ENCODE data around the gene PYY. TPM values are rescaled to one million over a fixed set of nuclear protein-coding genes. Genes with fewer than 3 reads are reported as not detected.
"Not testable (repeated sequence)": the region's sequence is repeated elsewhere in the genome, so short reads cannot be mapped to it uniquely, and the experiment has no call there.

The PYY gene
- total and polyA plus RNA-seq, 5 experiments from 2014 or later, result not detected

DNA sequence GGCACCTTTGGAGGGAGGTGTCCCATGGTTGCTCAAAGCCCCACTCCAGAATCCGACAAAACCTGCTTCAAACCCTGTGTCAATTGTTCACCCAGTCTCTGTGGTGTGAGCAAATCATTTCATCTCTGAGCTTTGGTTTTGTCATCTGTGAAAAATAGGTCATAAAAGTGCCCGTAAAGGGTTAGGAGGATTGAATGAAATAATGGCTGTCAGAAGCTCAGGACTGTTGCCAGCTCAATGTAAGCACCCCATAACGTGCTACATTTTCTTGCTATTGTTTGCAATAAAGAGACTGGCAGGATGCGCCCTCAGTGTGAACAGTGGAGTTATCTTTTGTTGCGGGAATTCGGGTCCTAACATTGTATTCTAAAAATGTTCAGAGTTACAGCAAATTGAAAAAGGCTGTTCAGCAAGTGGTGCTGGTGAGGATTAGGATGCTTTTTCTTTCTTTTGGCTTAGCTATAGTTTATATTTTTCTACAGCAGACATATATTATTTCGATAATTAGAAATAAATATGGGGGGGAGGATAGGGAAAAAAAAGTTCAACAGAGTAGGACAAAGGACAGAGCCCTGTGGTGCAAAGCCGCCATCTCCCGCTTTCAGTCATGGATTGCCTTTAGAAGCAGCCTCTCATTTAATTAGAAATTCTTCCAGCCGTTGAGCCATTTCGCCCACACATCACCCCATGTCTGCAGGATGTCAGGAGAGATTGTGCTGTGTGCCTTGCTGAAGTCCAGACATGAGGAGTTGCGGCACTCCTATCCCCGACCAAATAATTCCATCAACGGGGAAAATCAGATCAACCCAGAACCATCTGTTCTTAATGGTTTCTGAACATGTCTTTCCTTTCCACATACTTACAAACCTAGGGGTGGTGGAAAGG lies 20.9 kb upstream of the PYY start:
- H3K36me3 Mint-ChIP-seq, result no peaks in the 10 kb centered on the region
- POLR2A ChIA-PET, result no interaction called here

DNA sequence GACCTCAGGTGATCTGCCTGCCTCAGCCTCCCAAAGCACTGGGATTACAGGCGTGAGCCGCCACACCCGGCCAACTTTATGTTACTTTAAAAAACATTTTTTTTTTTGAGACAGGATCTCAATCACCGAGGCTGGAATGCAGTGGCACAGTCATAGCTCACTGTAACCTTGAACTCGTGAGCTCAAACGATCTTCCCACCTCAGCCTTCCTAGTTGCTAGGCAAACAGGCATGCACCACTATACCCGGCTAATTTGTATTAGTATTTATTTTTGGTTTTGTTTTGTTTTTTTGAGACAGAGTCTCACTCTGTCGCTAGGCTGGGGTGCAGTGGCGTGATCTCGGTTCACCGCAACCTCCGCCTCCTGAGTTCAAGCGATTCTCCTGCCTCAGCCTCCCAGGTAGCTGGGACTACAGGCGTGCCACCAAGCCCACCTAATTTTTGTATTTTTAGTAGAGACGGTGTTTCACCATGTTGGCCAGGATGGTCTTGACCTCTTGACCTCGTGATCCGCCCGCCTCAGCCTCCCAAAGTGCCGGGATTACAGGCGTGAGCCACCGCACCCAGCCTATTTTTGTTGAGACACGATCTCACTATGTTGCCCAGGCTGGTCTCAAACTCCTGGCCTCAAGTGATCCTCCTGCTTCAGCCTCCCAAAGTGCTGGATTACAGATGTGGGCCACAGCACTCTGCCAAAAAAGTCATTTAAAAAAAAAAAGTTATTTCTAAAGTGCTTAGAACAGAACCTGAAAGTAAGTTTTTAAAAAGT lies 18.9 kb upstream of the PYY start:
- H3K9me3 Mint-ChIP-seq, POLR2A ChIA-PET, H3K4me3 Mint-ChIP-seq: not testable (repeated sequence)

More for the DNA sequence above, 20.9 kb upstream of the PYY start:
- Mint-ChIP-seq H3K27ac (peak overlapping the region in 1 of 10 donors; percentile 29), H3K4me1 (peaks cover 2 to 7% (median 4%) of the 10 kb centered on the region in 4 donors), H3K9me3 (no peaks in the 10 kb centered on the region), H3K4me3 (no peak overlapping the region), H3K27me3 (peaks cover 0 to 13% (median 11%) of the 10 kb centered on the region in 5 donors)
- DNase-seq (no peak), ATAC-seq (no peak)

GRCh38 chr17:43971436-43971835 lies 17.7 kb upstream of the PYY start:
- peaks cover 0 to 12% (median 3%) of the 10 kb centered on the region in 5 donors for H3K27me3 Mint-ChIP-seq
- peak in 2 of 10 donors; percentile 7 to 14 for DNase-seq
- H3K9me3 Mint-ChIP-seq, H3K4me3 Mint-ChIP-seq, H3K27ac Mint-ChIP-seq, POLR2A ChIA-PET, H3K36me3 Mint-ChIP-seq, H3K4me1 Mint-ChIP-seq: not testable (repeated sequence)
- peak in 1 of 2 donors; percentile 81 for ATAC-seq

More for the DNA sequence above, 18.9 kb upstream of the PYY start:
- not testable (repeated sequence) for H3K4me1 Mint-ChIP-seq, ATAC-seq, DNase-seq, H3K36me3 Mint-ChIP-seq, H3K27ac Mint-ChIP-seq
- peaks cover 0 to 11% (median 3%) of the 10 kb centered on the region in 5 donors for H3K27me3 Mint-ChIP-seq

DNA sequence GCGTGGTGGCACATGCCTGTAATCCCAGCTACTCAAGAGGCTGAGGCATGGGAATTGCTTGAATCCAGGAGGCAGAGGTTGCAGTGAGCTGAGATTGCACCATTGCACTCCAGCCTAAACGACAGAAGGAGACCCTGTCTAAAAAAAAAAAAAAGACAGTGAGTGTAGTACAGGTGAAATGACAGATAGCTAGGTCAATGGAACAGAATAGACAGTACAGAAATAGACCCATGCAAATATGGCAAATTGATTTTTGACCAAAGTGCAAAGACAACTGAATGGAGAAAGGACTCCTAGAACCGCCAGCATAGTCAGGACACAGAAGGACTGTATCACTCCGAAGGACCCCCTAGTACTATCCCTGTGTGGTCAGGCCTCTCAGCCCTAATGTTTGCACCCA lies 16.6 kb upstream of the PYY start:
- Mint-ChIP-seq H3K27me3 (peaks cover 0 to 14% (median 3%) of the 10 kb centered on the region in 5 donors), H3K9me3 (no peaks in the 10 kb centered on the region), H3K27ac (no peak overlapping the region), H3K4me1 (peaks cover 2 to 7% (median 4%) of the 10 kb centered on the region in 4 donors), H3K4me3 (no peak overlapping the region), H3K36me3 (no peaks in the 10 kb centered on the region)
- no peak for DNase-seq
- POLR2A ChIA-PET, result interaction anchor here (0.6 kb wide), 1 partner anchor 12 kb away, joined by 3 read pairs; no protein-coding TSS in a partner anchor
- ATAC-seq, result no peak

GRCh38 chr17:43967251-43967875 lies 13.6 kb upstream of the PYY start:
- Mint-ChIP-seq H3K36me3 (no peaks in the 10 kb centered on the region), H3K9me3 (no peaks in the 10 kb centered on the region), H3K4me1 (peaks cover 2 to 7% (median 4%) of the 10 kb centered on the region in 4 donors), H3K27ac (no peak overlapping the region), H3K27me3 (peaks cover 1 to 9% (median 3%) of the 10 kb centered on the region in 5 donors), H3K4me3 (no peak overlapping the region)
- POLR2A ChIA-PET, result no interaction called here
- ATAC-seq, result no peak
- no peak for DNase-seq

GRCh38 chr17:43966276-43966675 lies 12.5 kb upstream of the PYY start:
- Mint-ChIP-seq H3K4me3 (no peak overlapping the region), H3K27ac (no peak overlapping the region), H3K36me3 (no peaks in the 10 kb centered on the region), H3K9me3 (no peaks in the 10 kb centered on the region), H3K4me1 (peaks cover 0 to 1% (median 0%) of the 10 kb centered on the region in 4 donors), H3K27me3 (peaks cover 3 to 16% (median 7%) of the 10 kb centered on the region in 5 donors)
- no peak for DNase-seq
- POLR2A ChIA-PET, result no interaction called here
- no peak for ATAC-seq

DNA sequence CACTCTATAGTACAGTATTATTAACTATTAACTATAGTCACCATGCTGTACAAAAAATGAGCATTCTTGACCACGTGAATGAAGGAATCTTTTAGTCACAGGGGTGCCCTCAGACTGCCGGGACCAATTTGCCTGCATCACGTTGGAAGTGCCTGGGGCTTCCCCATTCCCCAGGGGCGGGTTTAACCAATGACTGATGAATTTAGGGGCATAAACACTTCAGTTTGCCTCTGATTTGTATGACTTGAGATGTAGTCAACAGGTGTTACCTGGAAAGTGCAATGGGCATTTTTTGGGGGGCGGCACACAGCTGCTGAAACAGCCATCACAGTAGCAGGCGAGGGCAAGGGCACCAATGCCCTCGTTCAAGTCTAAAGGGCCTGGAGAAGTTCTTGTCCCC lies 8.7 kb upstream of the PYY start:
- POLR2A ChIA-PET, result no interaction called here
- H3K27me3 Mint-ChIP-seq, result peaks cover 3 to 16% (median 9%) of the 10 kb centered on the region in 5 donors
- H3K36me3 Mint-ChIP-seq, result no peaks in the 10 kb centered on the region
- H3K4me3 Mint-ChIP-seq, result no peak overlapping the region
- DNase-seq (no peak), ATAC-seq (no peak)
- H3K27ac Mint-ChIP-seq, result peak overlapping the region in 1 of 10 donors; percentile 70
- H3K4me1 Mint-ChIP-seq, result no peaks in the 10 kb centered on the region
- no peaks in the 10 kb centered on the region for H3K9me3 Mint-ChIP-seq

DNA sequence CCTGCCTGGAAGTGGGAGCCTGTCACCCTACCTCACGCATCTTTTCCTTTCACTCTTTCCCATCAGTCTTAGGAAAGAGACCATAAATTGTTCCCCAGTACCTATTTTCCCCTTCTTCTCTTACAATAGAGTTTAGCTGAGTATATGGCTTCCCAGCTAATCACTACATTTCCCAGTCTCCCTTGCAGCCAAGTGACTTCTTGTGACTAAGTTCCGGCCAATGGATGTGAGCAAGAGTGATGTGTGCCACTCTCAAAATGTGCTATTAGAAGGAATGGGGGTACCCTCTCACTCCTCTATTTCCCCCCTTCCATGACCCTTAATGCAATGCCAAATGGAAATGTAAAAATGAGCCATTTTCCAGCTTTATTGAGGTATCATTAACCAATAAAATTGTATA lies 8.2 kb upstream of the PYY start:
- Mint-ChIP-seq H3K27ac (peak overlapping the region in 1 of 10 donors; percentile 11), H3K36me3 (no peaks in the 10 kb centered on the region), H3K9me3 (no peaks in the 10 kb centered on the region), H3K4me1 (no peaks in the 10 kb centered on the region), H3K4me3 (no peak overlapping the region), H3K27me3 (peaks cover 3 to 16% (median 9%) of the 10 kb centered on the region in 5 donors)
- ATAC-seq, result no peak
- no peak for DNase-seq
- POLR2A ChIA-PET, result no interaction called here

DNA sequence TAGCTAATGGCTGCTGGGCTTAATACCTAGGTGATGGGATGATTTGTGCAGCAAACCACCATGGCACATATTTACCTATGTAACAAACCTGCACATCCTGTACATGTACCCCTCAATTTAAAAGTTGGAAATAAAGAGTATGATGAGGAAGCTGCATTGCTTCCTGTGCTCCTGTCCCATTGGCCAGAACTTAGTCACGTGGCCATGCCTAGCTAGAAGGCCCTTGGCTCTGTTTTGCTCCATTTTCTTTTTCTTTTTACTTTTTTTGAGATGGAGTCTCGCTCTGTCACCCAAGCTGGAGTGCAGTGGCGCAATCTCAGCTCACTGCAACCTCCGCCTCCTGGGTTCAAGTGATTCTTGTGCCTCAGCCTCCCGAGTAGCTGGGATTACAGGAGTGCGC lies 7.6 kb upstream of the PYY start:
- H3K9me3 Mint-ChIP-seq, H3K4me3 Mint-ChIP-seq, H3K27ac Mint-ChIP-seq, DNase-seq, POLR2A ChIA-PET, ATAC-seq, H3K36me3 Mint-ChIP-seq, H3K4me1 Mint-ChIP-seq: not testable (repeated sequence)
- H3K27me3 Mint-ChIP-seq, result peaks cover 3 to 13% (median 8%) of the 10 kb centered on the region in 5 donors

GRCh38 chr17:43958748-43959352 lies 5.1 kb upstream of the PYY start:
- DNase-seq (no peak), ATAC-seq (no peak)
- Mint-ChIP-seq H3K27ac (no peak overlapping the region), H3K9me3 (no peaks in the 10 kb centered on the region), H3K4me1 (no peaks in the 10 kb centered on the region), H3K36me3 (no peaks in the 10 kb centered on the region), H3K4me3 (no peak overlapping the region), H3K27me3 (peaks cover 9 to 36% (median 24%) of the 10 kb centered on the region in 5 donors)
- POLR2A ChIA-PET, result no interaction called here

- Mint-ChIP-seq H3K36me3 (no peaks in the 10 kb centered on the region), H3K27me3 (peaks cover 15 to 45% (median 28%) of the 10 kb centered on the region in 5 donors), H3K27ac (no peak overlapping the region), H3K9me3 (no peaks in the 10 kb centered on the region), H3K4me3 (no peak overlapping the region), H3K4me1 (peaks cover 2 to 10% (median 4%) of the 10 kb centered on the region in 4 donors)
- POLR2A ChIA-PET, result no interaction called here
- DNase-seq (no peak), ATAC-seq (no peak)
These were observed 2.5 kb upstream of the PYY start for GRCh38 chr17:43956222-43956621.

Measured in naive thymus-derived CD8-positive, alpha-beta T cell (primary cell).